C4-2B (cell line): ENCODE measurements around the gene TMC2.

Experiments
- H3K27ac ChIP-seq: fragments of 450-650 bp; 2 replicates; pipeline ENCODE4 v1.5.1; 2017
- CTCF ChIP-seq: fragments of 450-650 bp; conservative IDR thresholded peaks from 2 replicates; pipeline ENCODE4 v1.5.1; 2017; ENCODE audit warnings: mild to moderate bottlenecking
- ZFX ChIP-seq: fragments of 450-650 bp; IDR thresholded peaks from 2 replicates; pipeline ENCODE4 v1.6.1; 2017

TMC2 gene

GRCh38 chr20:2533118-2533517 is 3.3 kb upstream of the TMC2 start:
- TF ChIP-seq CTCF (no peak), ZFX (no peak)
- no peak overlapping the region for H3K27ac ChIP-seq

- no peak for TF ChIP-seq CTCF
- no peak for TF ChIP-seq ZFX
- no peak overlapping the region for H3K27ac ChIP-seq
These were observed 438 bp upstream of the TMC2 start for GRCh38 chr20:2535711-2536559.

GRCh38 chr20:2537101-2537500 is 728 bp downstream of the TMC2 start:
- TF ChIP-seq ZFX (no peak), CTCF (no peak)
- no peak overlapping the region for H3K27ac ChIP-seq

GRCh38 chr20:2538356-2538755 is 2.0 kb downstream of the TMC2 start:
- TF ChIP-seq CTCF (no peak), ZFX (no peak)
- no peak overlapping the region for H3K27ac ChIP-seq

- TF ChIP-seq ZFX (no peak), CTCF (no peak)
These were observed 2.8 kb downstream of the TMC2 start for GRCh38 chr20:2538931-2539720.

GRCh38 chr20:2541940-2542339 is 5.6 kb downstream of the TMC2 start:
- TF ChIP-seq ZFX (no peak), CTCF (no peak)
- no peak overlapping the region for H3K27ac ChIP-seq

More at GRCh38 chr20:2538931-2539720, 2.8 kb downstream of the TMC2 start:
- H3K27ac ChIP-seq: no peak overlapping the region

GRCh38 chr20:2542361-2542760 is 6.0 kb downstream of the TMC2 start:
- no peak for TF ChIP-seq CTCF
- no peak for TF ChIP-seq ZFX
- H3K27ac ChIP-seq: no peak overlapping the region
